Mesenchymal stem cell (in vitro differentiated cells and primary cell): ENCODE measurements around the gene UGGT2.

Experiments
- DNase-seq: peaks from one replicate; pipeline ENCODE4 v3.0.0-alpha.2; 2013
- H2AFZ ChIP-seq: one replicate; pipeline ENCODE4 v1.6.1; 2013; ENCODE audit warnings: low read depth, mild to moderate bottlenecking, control low read depth, inconsistent platforms, low read length, moderate library complexity
- H2AK5ac ChIP-seq: 2 replicates; pipeline ENCODE4 v1.6.1; 2013; ENCODE audit warnings: low read length, moderate library complexity, mild to moderate bottlenecking, inconsistent platforms; ENCODE audit not compliant: severe bottlenecking
- H2BK120ac ChIP-seq: one replicate; pipeline ENCODE4 v1.6.1; 2013; ENCODE audit warnings: low read depth, mild to moderate bottlenecking, inconsistent platforms, low read length, moderate library complexity
- H2BK12ac ChIP-seq, 2 experiments: one replicate each; pipeline ENCODE4 v1.6.1; 2013; ENCODE audit warnings: inconsistent platforms in 2 of 2, low read length in 2 of 2, mild to moderate bottlenecking in 2 of 2, moderate library complexity in 2 of 2, control low read depth in 1 of 2
- H2BK15ac ChIP-seq: one replicate; pipeline ENCODE4 v1.6.1; 2013; ENCODE audit warnings: mild to moderate bottlenecking, low read depth, inconsistent platforms; ENCODE audit not compliant: poor library complexity, severe bottlenecking
- H2BK5ac ChIP-seq: 2 replicates; pipeline ENCODE4 v1.6.1; 2013; ENCODE audit warnings: low read depth, mild to moderate bottlenecking, low read length, control low read depth, inconsistent platforms; ENCODE audit not compliant: poor library complexity, severe bottlenecking
- H3K14ac ChIP-seq, 2 experiments: one replicate each; pipeline ENCODE4 v1.6.1; 2013; ENCODE audit warnings: inconsistent platforms in 2 of 2, low read length in 2 of 2, control low read depth in 1 of 2, mild to moderate bottlenecking in 1 of 2, moderate library complexity in 1 of 2
- H3K18ac ChIP-seq, 2 experiments: one replicate each; pipeline ENCODE4 v1.6.1; 2013; ENCODE audit warnings: inconsistent platforms in 2 of 2, low read length in 2 of 2, control low read depth in 1 of 2, low read depth in 1 of 2, mild to moderate bottlenecking in 1 of 2
- H3K23ac ChIP-seq, 2 experiments: one replicate each; pipeline ENCODE4 v1.6.1; 2013; ENCODE audit warnings: inconsistent platforms in 2 of 2, low read length in 2 of 2, mild to moderate bottlenecking in 2 of 2, moderate library complexity in 2 of 2, control low read depth in 1 of 2
- H3K27ac ChIP-seq: 2 replicates; pipeline ENCODE4 v1.5.1; 2013; ENCODE audit warnings: mild to moderate bottlenecking, moderate library complexity, low read length, control low read depth, inconsistent platforms; ENCODE audit not compliant: poor library complexity, severe bottlenecking
- H3K27me3 ChIP-seq, 2 experiments: 2 replicates each; pipeline versions ENCODE4 v1.6.1 to v1.7.0; 2013; ENCODE audit warnings: low read length in 2 of 2, mild to moderate bottlenecking in 2 of 2, moderate library complexity in 2 of 2, control low read depth in 1 of 2, inconsistent platforms in 1 of 2; ENCODE audit not compliant: control insufficient read depth in 1 of 2, insufficient read depth in 1 of 2
- H3K36me3 ChIP-seq, 2 experiments: 2 replicates each; pipeline versions ENCODE4 v1.6.1 to v1.7.0; 2013; ENCODE audit warnings: low read length in 2 of 2, control low read depth in 1 of 2, inconsistent platforms in 1 of 2, low read depth in 1 of 2, mild to moderate bottlenecking in 1 of 2; ENCODE audit not compliant: insufficient read depth in 2 of 2, control insufficient read depth in 1 of 2
- H3K4ac ChIP-seq, 2 experiments: one replicate each; pipeline ENCODE4 v1.6.1; 2013; ENCODE audit warnings: inconsistent platforms in 2 of 2, low read length in 2 of 2, mild to moderate bottlenecking in 2 of 2, moderate library complexity in 2 of 2, control low read depth in 1 of 2, low read depth in 1 of 2
- H3K4me1 ChIP-seq: 2 replicates; pipeline ENCODE4 v1.6.1; 2013; ENCODE audit warnings: low read depth, low read length, control low read depth; ENCODE audit not compliant: control insufficient read depth, insufficient read depth
- H3K4me2 ChIP-seq: 2 replicates; pipeline ENCODE4 v1.6.1; 2013; ENCODE audit warnings: low read length, mild to moderate bottlenecking, inconsistent platforms; ENCODE audit not compliant: poor library complexity, severe bottlenecking
- H3K4me3 ChIP-seq, 2 experiments: 2 replicates each; pipeline versions ENCODE4 v1.5.1 to v1.7.0; 2013; ENCODE audit warnings: low read length in 2 of 2, mild to moderate bottlenecking in 2 of 2, control low read depth in 1 of 2, low read depth in 1 of 2; ENCODE audit not compliant: insufficient read depth in 1 of 2
- H3K79me1 ChIP-seq: replicated peaks from 2 replicates; pipeline ENCODE4 v1.6.1; 2013; ENCODE audit warnings: mild to moderate bottlenecking, control low read depth, low read length, inconsistent platforms; ENCODE audit not compliant: poor library complexity, severe bottlenecking
- H3K9ac ChIP-seq: 2 replicates; pipeline ENCODE4 v1.7.0; 2013; ENCODE audit warnings: mild to moderate bottlenecking, low read length, moderate library complexity
- H3K9me3 ChIP-seq: 2 replicates; pipeline ENCODE4 v1.7.0; 2013; ENCODE audit warnings: mild to moderate bottlenecking, low read length; ENCODE audit not compliant: control insufficient read depth
- H4K8ac ChIP-seq: one replicate; pipeline ENCODE4 v1.6.1; 2013; ENCODE audit warnings: inconsistent platforms, mild to moderate bottlenecking, low read length, moderate library complexity
- H4K91ac ChIP-seq: one replicate; pipeline ENCODE4 v1.6.1; 2013; ENCODE audit warnings: mild to moderate bottlenecking, low read length, inconsistent platforms
- WGBS: methylation state at CpG from one replicate; pipeline ENCODE4 v1.1.7; 2013; ENCODE audit warnings: mixed read lengths; 5-methylcytosine and 5-hydroxymethylcytosine counted together

The UGGT2 gene

GRCh38 chr13:95809429-95809828, 243.8 kb downstream of the UGGT2 start:
- no peak overlapping the region for H2BK12ac ChIP-seq
- H3K27me3 ChIP-seq: no peaks in the 10 kb centered on the region
- H3K79me1 ChIP-seq: peaks cover 2% of the 10 kb centered on the region
- H3K4ac ChIP-seq: no peak overlapping the region
- no peak for DNase-seq
- H2BK120ac ChIP-seq: no peak overlapping the region
- H3K4me3 ChIP-seq: peak overlapping the region in 1 of 2 experiments; percentile 39
- H3K18ac ChIP-seq: no peak overlapping the region
- no peak overlapping the region for H4K8ac ChIP-seq
- H3K9ac ChIP-seq: no peak overlapping the region
- H3K14ac ChIP-seq: no peak overlapping the region
- no peak overlapping the region for H2BK15ac ChIP-seq
- no peaks in the 10 kb centered on the region for H3K4me1 ChIP-seq
- no peak overlapping the region for H3K23ac ChIP-seq
- H2BK5ac ChIP-seq: no peak overlapping the region
- H2AK5ac ChIP-seq: no peak overlapping the region
- no peak overlapping the region for H2AFZ ChIP-seq
- H3K9me3 ChIP-seq: peaks cover 36% of the 10 kb centered on the region
- no peak overlapping the region for H3K4me2 ChIP-seq
- H3K27ac ChIP-seq: no peak overlapping the region
- 92% methylated on average over 5 of the region's 5 CpGs for WGBS
- H4K91ac ChIP-seq: no peak overlapping the region
- peaks cover 9 to 19% of the 10 kb centered on the region in 2 experiments for H3K36me3 ChIP-seq

- peaks cover 9 to 20% of the 10 kb centered on the region in 2 experiments for H3K36me3 ChIP-seq
Observed at GRCh38 chr13:95805921-95806320, 247.3 kb downstream of the UGGT2 start.

GRCh38 chr13:95801825-95802224, 251.4 kb downstream of the UGGT2 start:
- H4K8ac ChIP-seq: no peak overlapping the region
- H2BK12ac ChIP-seq: no peak overlapping the region
- no peak overlapping the region for H3K4ac ChIP-seq
- 100% methylated on average over 3 of the region's 4 CpGs for WGBS
- H3K4me2 ChIP-seq: no peak overlapping the region
- H3K27ac ChIP-seq: no peak overlapping the region
- H3K23ac ChIP-seq: no peak overlapping the region
- peaks cover 6 to 24% of the 10 kb centered on the region in 2 experiments for H3K36me3 ChIP-seq
- no peaks in the 10 kb centered on the region for H3K79me1 ChIP-seq
- H4K91ac ChIP-seq: no peak overlapping the region
- no peak overlapping the region for H2AFZ ChIP-seq
- no peaks in the 10 kb centered on the region for H3K4me1 ChIP-seq
- no peak overlapping the region for H3K9ac ChIP-seq
- no peak overlapping the region for H3K14ac ChIP-seq
- H3K9me3 ChIP-seq: peaks cover 10% of the 10 kb centered on the region
- H3K4me3 ChIP-seq: no peak overlapping the region
- no peak for DNase-seq
- no peak overlapping the region for H2BK15ac ChIP-seq
- no peak overlapping the region for H2BK120ac ChIP-seq
- no peaks in the 10 kb centered on the region for H3K27me3 ChIP-seq
- no peak overlapping the region for H2BK5ac ChIP-seq
- no peak overlapping the region for H2AK5ac ChIP-seq
- no peak overlapping the region for H3K18ac ChIP-seq

More at GRCh38 chr13:95805921-95806320, 247.3 kb downstream of the UGGT2 start:
- no peak for DNase-seq
- H2BK120ac ChIP-seq: no peak overlapping the region
- no peaks in the 10 kb centered on the region for H3K27me3 ChIP-seq
- no peak overlapping the region for H3K4ac ChIP-seq
- no peak overlapping the region for H3K4me3 ChIP-seq
- H4K8ac ChIP-seq: no peak overlapping the region
- no peak overlapping the region for H2BK5ac ChIP-seq
- H4K91ac ChIP-seq: no peak overlapping the region
- H3K4me2 ChIP-seq: no peak overlapping the region
- no peak overlapping the region for H2AFZ ChIP-seq
- H2AK5ac ChIP-seq: no peak overlapping the region
- no peaks in the 10 kb centered on the region for H3K4me1 ChIP-seq
- no peak overlapping the region for H2BK15ac ChIP-seq
- no peak overlapping the region for H3K18ac ChIP-seq
- H3K79me1 ChIP-seq: no peaks in the 10 kb centered on the region
- no peak overlapping the region for H3K9ac ChIP-seq
- no peak overlapping the region for H3K23ac ChIP-seq
- H3K9me3 ChIP-seq: peaks cover 32% of the 10 kb centered on the region
- no peak overlapping the region for H3K27ac ChIP-seq
- H3K14ac ChIP-seq: no peak overlapping the region
- H2BK12ac ChIP-seq: no peak overlapping the region

GRCh38 chr13:95800436-95800835, 252.8 kb downstream of the UGGT2 start:
- no peaks in the 10 kb centered on the region for H3K4me1 ChIP-seq
- WGBS: 100% methylated on average over 1 of the region's 1 CpG
- no peak overlapping the region for H3K9ac ChIP-seq
- no peak overlapping the region for H2BK15ac ChIP-seq
- no peak overlapping the region for H3K14ac ChIP-seq
- H3K4me2 ChIP-seq: no peak overlapping the region
- H3K9me3 ChIP-seq: no peaks in the 10 kb centered on the region
- H2BK12ac ChIP-seq: no peak overlapping the region
- H4K8ac ChIP-seq: no peak overlapping the region
- H3K79me1 ChIP-seq: no peaks in the 10 kb centered on the region
- no peak overlapping the region for H3K27ac ChIP-seq
- H4K91ac ChIP-seq: no peak overlapping the region
- no peaks in the 10 kb centered on the region for H3K27me3 ChIP-seq
- peak; percentile 9 for DNase-seq
- no peak overlapping the region for H2AK5ac ChIP-seq
- no peak overlapping the region for H2BK5ac ChIP-seq
- H3K23ac ChIP-seq: no peak overlapping the region
- H3K4me3 ChIP-seq: no peak overlapping the region
- no peak overlapping the region for H3K18ac ChIP-seq
- H3K4ac ChIP-seq: no peak overlapping the region
- no peak overlapping the region for H2BK120ac ChIP-seq
- no peak overlapping the region for H2AFZ ChIP-seq
- peaks cover 6 to 30% of the 10 kb centered on the region in 2 experiments for H3K36me3 ChIP-seq
